Hematopoietic multipotent progenitor cell treated with erythropoietin and hydrocortisone succinate and interleukin-3 and kit ligand, for 6 days (in vitro differentiated cells): ENCODE measurements around the gene FARS2.
"Not testable (repeated sequence)": the region's sequence is repeated elsewhere in the genome, so short reads cannot be mapped to it uniquely, and the experiment has no call there.

ENCODE experiments used
- DNase-seq: peaks from one replicate; pipeline ENCODE4 v3.0.0-alpha.2; 2015

Gene FARS2

GRCh38 chr6:5645328-5646290, 384.3 kb downstream of the FARS2 start:
- DNase-seq = peak; percentile 81

GRCh38 chr6:5652406-5653137, 391.3 kb downstream of the FARS2 start:
- no peak for DNase-seq

GRCh38 chr6:5653801-5654200, 392.5 kb downstream of the FARS2 start:
- no peak for DNase-seq

GRCh38 chr6:5656226-5656625, 394.9 kb downstream of the FARS2 start:
- no peak for DNase-seq

- not testable (repeated sequence) for DNase-seq
Observed at GRCh38 chr6:5656695-5657094, 395.4 kb downstream of the FARS2 start.

DNA sequence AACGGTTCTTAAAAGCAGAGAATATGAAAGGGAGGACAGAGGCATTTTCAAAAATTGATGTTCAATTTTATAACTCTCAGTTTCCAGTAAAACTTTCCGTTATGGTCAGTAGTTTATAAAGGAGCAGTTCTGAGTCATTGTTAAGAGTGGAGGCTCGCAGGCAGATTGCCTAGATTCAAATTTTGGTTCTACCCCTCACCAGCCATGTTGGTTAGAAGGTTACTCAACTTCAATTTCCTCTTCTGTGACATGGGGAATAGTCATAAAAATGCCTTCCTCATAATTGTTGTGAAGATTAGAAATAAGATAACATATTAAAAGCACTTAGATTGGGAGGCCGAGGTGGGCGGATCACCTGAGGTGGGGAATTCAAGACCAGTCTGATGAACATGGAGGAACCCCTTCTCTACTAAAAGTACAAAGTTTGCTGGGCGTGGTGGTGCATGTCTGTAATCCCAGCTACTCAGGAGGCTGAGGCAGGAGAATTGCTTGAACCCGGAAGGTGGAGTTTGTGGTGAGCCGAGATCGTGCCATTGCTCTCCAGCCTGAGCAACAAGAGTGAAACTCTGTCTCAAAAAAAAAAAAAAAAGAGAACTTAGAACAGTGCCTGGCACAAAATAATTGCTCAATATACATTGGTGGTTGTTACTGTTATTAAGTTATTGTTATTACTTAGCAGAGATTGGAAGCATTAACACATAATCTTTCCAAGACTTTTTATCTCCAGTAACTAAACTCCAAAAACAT, 396.5 kb downstream of the FARS2 start:
- peak; percentile 31 for DNase-seq

GRCh38 chr6:5659467-5659866, 398.2 kb downstream of the FARS2 start:
- no peak for DNase-seq

GRCh38 chr6:5660772-5661171, 399.5 kb downstream of the FARS2 start:
- no peak for DNase-seq

- no peak for DNase-seq
Observed at GRCh38 chr6:5662797-5663196, 401.5 kb downstream of the FARS2 start.

- no peak for DNase-seq
Observed at GRCh38 chr6:5663259-5663658, 401.9 kb downstream of the FARS2 start.

DNA sequence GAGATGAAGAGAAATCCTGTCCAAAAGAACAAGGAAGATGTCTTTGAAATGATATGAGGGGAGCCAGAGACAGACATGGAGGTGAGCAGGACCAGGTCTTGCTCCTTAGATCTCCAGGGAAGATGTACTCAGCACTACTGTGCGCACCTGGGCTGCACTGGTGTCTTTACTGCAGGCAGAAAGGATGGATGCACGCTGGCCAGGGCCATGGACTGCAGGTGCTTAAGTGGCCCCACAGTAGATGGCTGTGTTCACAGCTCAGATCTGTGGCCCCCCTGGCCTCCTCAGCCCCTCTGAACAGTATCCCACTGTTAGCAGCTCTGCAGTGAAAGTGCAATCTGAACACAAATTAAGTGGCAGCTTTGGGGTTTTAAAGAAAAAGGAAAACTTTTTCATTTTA, 402.4 kb downstream of the FARS2 start:
- DNase-seq = no peak

- DNase-seq = no peak
Observed at GRCh38 chr6:5664149-5664548, 402.8 kb downstream of the FARS2 start.

GRCh38 chr6:5665173-5665572, 403.9 kb downstream of the FARS2 start:
- DNase-seq = no peak

- no peak for DNase-seq
Observed at GRCh38 chr6:5665667-5666066, 404.4 kb downstream of the FARS2 start.

DNA sequence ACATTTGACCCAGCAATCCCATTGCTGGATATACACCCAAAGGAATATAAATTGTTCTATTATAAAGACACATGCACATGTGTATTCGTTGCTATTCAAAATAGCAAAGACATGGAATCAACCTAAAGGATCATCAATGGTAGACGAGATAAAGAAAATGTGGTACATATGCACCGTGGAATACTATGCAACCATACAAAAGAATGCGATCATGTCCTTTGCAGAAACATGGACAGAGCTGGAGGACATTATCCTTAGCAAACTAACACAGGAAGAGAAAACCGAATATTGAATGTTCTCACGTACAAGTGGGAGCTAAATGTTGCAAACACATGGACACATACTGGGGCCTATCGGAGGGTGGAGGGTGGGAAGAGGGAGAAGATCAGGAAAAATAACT, 405.4 kb downstream of the FARS2 start:
- no peak for DNase-seq

- no peak for DNase-seq
Observed at GRCh38 chr6:5667737-5668136, 406.4 kb downstream of the FARS2 start.

DNA sequence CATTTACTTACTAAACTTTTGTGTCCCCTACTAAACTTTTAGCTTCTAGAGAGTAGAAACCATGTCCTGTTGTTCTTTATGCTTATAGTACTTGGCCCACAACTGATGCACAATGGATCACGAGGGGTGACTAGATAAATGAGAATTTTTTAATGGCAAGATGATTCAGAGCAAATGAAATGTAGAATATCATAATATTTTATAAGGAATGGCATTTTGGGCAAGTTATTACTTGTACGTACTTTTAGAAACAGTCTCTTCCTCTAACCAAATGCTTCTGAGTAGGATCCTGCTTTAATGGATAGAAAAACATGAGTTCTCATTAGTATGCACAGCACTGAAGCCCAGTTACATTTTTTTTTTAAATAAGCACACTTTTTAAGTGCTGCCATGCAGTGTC, 409.1 kb downstream of the FARS2 start:
- no peak for DNase-seq

DNA sequence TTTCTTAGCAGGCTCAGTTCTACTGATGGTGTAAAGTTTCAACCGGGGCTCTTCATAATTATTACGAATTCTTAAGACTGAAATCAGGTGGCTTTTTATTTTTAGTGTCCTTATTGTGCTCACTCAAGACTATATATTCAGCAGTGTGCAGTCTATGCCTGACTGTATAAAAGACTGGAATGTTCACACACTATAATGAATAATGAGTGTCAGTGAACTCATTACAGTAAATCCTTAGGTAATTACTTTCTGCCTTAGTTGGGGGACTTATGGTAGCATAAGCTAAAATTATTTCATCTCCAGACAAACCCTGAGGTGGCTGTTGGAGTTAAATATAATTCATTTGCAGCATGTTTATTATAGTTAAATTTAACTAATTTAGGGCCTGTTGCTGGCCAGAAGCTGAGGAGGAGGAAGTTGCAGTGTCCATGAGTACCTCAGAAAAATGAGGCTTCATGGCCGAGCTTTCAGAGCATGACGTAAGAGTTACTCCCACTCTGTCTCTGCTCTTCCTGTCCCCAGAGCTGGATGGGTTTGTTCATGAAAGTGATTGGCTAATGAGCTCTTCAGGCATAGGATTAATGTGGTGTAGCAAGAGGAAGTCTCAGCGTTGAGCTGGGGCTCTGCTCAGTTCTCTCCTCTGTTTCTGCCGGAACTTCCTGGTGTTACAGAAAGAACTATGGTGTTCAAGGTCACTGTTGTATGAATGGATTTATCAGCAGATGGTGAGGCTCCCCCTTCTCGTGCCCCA, 409.7 kb downstream of the FARS2 start:
- DNase-seq = peak; percentile 62

- DNase-seq = no peak
Observed at GRCh38 chr6:5671601-5672559, 410.6 kb downstream of the FARS2 start.

GRCh38 chr6:5672581-5673011, 411.3 kb downstream of the FARS2 start:
- no peak for DNase-seq
